GM23248 (cell line): ENCODE data around the gene OR14I1.

Experiments
- EZH2 ChIP-seq: fragments of 200-600 bp; sonication (generic); IDR thresholded peaks from 2 replicates; pipeline ENCODE4 v1.6.1; 2018; ENCODE audit warnings: antibody characterized with exemption, mild to moderate bottlenecking; ENCODE audit not compliant: insufficient read depth, poor library complexity, severe bottlenecking
- EZH2phosphoT487 ChIP-seq: fragments of 200-600 bp; sonication (generic); IDR thresholded peaks from 2 replicates; pipeline ENCODE4 v1.6.1; 2018; ENCODE audit warnings: antibody characterized with exemption, moderate library complexity, mild to moderate bottlenecking, low read depth; ENCODE audit not compliant: insufficient read depth

DNA sequence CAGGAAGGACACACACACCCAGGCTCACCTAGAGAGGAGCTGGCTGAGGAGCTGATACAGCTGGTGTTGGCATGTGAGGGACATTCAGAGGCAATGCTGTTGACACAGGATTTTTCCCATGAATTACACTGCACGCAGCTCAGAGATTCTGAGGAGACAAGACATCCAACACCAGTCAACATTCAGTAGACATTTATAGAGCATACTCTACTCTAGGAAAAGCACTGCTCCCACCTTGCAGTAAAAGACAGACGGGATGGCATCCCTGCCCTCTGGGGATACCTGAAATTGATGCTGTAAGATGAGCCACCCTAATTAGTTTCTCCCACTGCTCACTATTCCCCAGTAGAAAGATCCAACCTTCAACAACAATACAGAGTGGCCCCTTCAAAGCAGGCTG lies 47.9 kb upstream of the OR14I1 start:
- TF ChIP-seq EZH2 = no peak
- TF ChIP-seq EZH2phosphoT487 = no peak
